ENCODE data around the gene SYCE3.
"Not testable (repeated sequence)": the region's sequence is repeated elsewhere in the genome, so short reads cannot be mapped to it uniquely, and the experiment has no call there.

The SYCE3 gene

GRCh38 chr22:50533856-50534711, 28.6 kb downstream of the SYCE3 start:
- FAIRE-seq, result peak; percentile 89
- not testable (repeated sequence) for DNase-seq (ENCODE audit: extremely low spot score, insufficient read length, low read depth)

- no peak for DNase-seq (ENCODE audit: extremely low spot score, insufficient read length, low read depth)
These were observed 29.6 kb downstream of the SYCE3 start for GRCh38 chr22:50532824-50533796.

GRCh38 chr22:50531962-50532674, 30.6 kb downstream of the SYCE3 start:
- no peak for DNase-seq (ENCODE audit: extremely low spot score, insufficient read length, low read depth)
- peak; percentile 68 for FAIRE-seq

More at GRCh38 chr22:50532824-50533796, 29.6 kb downstream of the SYCE3 start:
- FAIRE-seq, result no peak

GRCh38 chr22:50531546-50531961, 31.2 kb downstream of the SYCE3 start:
- peak; percentile 77 for FAIRE-seq
- DNase-seq (ENCODE audit: extremely low spot score, insufficient read length, low read depth), result no peak

GRCh38 chr22:50530877-50531545, 31.7 kb downstream of the SYCE3 start:
- no peak for DNase-seq (ENCODE audit: extremely low spot score, insufficient read length, low read depth)
- no peak for FAIRE-seq

DNA sequence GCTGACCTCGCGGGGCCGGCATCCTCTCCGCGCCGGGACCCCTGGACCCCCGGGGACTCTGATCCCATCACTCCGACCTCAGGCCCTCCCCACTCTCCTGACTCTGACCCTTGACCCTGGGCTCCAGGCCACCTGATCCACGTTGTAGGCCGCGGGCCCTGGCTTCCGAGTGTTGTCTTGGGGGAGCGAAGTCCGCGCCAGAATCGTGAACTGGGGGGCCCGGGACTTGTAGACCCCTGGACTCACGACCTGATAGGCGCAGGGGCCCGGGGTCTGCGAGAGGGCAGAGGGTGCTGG, 32.2 kb downstream of the SYCE3 start:
- DNase-seq (ENCODE audit: extremely low spot score, insufficient read length, low read depth), result no peak
- FAIRE-seq, result no peak

- DNase-seq (ENCODE audit: extremely low spot score, insufficient read length, low read depth) (no peak), FAIRE-seq (peak; percentile 91)
These were observed 32.7 kb downstream of the SYCE3 start, which contains the start of gene TYMP for GRCh38 chr22:50529897-50530579. Gene TYMP, minus strand, starts transcription at chr22:50530012. Its CDS starts 303 bp downstream, at chr22:50529709.

DNA sequence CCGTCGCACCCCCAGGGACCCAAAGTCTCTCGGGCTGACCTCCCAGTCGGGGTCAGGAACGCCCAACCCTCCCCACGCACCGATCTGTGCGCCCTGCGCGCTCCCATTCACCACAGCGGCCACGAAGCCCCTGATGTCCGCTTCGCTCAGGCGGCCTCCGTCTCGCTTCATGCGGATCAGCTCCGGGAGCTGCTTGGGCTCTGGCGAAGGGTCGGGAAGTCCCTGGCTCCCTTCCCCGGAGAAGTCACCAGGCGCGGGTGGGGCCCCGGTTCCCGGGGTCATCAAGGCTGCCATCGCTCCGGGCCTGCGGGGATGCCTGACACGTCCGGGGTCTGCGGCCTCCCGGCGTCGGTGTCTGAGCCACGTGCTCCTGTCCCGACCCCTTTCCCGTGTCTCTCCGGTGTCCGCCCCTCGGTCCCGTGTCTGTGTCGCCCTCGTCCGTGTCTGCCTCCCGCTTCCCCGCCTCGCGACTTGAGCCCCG, 33.3 kb downstream of the SYCE3 start:
- FAIRE-seq, result no peak
- DNase-seq (ENCODE audit: extremely low spot score, insufficient read length, low read depth), result no peak

DNA sequence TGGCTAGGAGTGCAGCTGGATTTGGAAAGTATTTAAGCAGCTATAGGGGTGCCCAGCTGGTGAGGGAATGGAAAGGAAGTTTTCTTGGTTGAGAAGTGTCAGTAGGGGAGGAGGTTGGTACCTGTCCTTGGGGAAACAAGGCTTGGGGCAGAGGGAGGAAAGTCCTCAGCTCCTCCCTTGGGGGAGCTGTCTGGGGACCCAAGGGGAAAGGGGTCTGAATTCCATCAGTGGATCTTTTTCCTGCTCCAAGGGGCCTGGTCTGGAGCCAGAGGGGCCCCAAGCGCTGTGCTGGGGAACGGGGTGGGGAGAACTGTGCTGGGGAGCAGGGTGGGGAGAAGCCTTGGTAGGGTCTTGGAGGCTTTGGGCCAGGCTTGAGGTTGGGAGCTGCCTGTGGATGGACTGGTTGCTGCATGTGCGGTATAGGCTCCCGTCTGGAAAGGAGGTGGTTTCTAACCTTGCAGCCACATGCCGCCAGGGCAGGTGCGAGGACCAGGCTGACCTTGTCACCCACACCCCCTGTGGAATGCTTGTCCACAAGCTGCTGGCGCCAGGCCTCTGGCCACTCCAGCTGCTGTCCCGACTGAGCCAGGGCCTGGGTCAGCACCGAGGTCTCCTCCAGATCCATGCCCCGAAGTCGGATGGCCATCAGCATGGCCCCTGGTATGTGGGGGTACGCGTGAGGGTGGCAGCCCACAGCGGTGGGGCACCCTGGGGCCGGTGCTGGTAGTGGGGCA, 33.9 kb downstream of the SYCE3 start:
- FAIRE-seq (no peak), DNase-seq (ENCODE audit: extremely low spot score, insufficient read length, low read depth) (no peak)

GRCh38 chr22:50527921-50528681, 34.6 kb downstream of the SYCE3 start:
- FAIRE-seq (no peak), DNase-seq (ENCODE audit: extremely low spot score, insufficient read length, low read depth) (no peak)

GRCh38 chr22:50526834-50527801, 35.6 kb downstream of the SYCE3 start:
- peak; percentile 97 for FAIRE-seq
- DNase-seq (ENCODE audit: extremely low spot score, insufficient read length, low read depth), result no peak

DNA sequence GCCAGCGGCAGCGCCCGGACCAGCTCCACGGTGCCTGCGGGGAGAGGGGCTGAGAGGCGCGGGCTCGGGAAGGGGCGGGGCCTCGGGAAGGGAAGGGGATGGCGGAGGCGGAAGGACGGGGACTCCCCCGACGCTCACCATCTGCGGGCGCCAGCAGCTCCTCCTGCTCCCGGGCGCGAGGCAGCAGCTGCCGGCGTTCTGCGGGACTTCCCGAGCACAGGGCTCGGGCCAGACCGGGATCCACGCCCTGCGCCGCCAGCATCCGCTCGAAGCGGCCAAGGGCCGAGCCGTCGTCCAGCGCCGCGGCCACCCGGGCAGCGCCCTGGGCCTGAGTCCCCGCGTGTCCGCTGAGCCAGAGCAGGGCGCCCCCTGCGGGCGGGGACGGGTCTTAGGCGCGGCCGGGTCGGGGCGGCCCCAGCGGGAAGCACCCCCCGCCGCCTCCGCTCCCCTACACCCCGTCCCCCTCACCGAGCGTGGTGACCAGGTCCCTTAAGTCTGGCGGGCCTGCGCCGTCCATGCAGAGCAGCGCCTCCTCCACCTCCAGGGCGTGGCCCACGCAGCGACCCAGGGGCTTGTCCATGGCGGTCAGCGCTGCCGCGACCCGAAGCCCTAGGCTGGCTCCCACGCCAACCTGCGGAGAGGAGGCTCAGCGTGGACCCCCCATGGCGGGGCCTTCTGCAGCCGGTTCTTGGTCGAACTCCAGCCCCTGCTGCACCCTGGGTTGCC, 36.4 kb downstream of the SYCE3 start:
- DNase-seq (ENCODE audit: extremely low spot score, insufficient read length, low read depth), result peak; percentile 62
- peak; percentile 82 for FAIRE-seq

DNA sequence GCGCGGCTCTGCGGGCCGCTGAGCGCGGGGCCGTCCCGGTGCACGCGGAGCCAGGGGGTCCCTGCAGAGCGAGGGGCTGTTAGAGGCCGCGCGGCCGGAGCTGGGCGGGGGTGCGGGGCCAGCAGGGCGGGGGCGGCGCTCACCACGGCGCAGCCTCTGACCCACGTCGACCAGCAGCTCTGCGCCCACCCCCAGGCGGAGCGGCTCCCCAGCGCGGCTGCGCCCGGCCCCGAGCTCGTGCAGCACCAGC, 36.9 kb downstream of the SYCE3 start:
- no peak for FAIRE-seq
- DNase-seq (ENCODE audit: extremely low spot score, insufficient read length, low read depth), result no peak

DNA sequence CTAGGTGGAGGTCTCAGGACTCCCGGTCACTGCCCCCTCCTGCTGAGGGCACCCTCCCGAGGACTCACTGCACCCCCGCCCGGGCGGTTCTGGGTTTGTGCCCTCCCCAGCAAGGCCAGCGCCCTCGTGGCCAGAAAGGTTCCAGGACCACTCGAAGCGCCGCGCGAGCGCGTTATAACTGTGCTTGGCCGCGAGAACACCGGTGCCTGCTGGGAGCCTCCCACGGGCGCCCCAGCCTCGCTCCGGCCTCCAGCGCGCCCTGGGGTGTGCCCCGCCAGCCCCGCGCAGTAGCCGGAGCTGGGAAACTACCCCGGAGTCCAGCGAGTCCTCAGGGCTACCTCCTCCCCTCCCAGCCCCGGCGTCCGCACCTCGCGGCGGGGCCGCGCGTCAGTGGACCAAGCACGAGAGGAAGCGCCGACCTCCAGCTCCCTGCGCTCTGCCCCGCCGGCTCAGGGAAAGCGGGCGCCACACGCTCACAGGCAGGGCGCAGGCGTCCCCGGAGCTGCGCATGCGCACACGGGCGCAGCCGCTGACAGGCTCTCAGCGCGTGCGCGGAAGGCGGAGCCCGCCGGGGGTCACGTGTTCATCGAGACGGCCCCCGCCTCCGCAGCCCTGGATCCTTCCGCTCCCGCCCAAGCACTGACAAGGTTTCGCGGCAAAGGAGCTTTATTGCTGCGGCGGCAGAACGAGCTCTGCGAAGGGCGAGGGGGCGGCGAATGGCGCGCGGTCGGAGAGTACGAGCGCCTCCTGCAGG, 37.4 kb downstream of the SYCE3 start, which contains the start of gene SCO2:
Gene SCO2, minus strand, starts transcription at position 495 of the 754 bp plus-strand sequence. CDS start 1,187 bp downstream, outside the sequence.
- FAIRE-seq, result peak; percentile 97

GRCh38 chr22:50524676-50525103, 38.0 kb downstream of the SYCE3 start:
- FAIRE-seq, result no peak
- no peak for DNase-seq (ENCODE audit: extremely low spot score, insufficient read length, low read depth)

More for the DNA sequence above, 37.4 kb downstream of the SYCE3 start, which contains the start of gene SCO2:
- DNase-seq (ENCODE audit: extremely low spot score, insufficient read length, low read depth), result peak; percentile 94

Data from GM18507 (cell line).